B cell (primary cell): ENCODE measurements around the gene PRR14. TPM values are rescaled to one million over a fixed set of nuclear protein-coding genes. Genes with fewer than 3 reads are reported as not detected.

Experiments
- ATAC-seq: fragments of 200-7000 bp; cut with Tn5 transposase; one replicate; pipeline ENCODE4 v1.10.0; 2021; ENCODE audit warnings: low read depth, mild to moderate bottlenecking, moderate number of reproducible peaks, moderate library complexity
- CTCF ChIA-PET: fragments of 350-600 bp; sonication (Branson Sonifier 250); formaldehyde crosslinking; loops from one replicate; lab custom pipeline; 2021; ENCODE audit warnings: antibody characterized with exemption, inconsistent platforms; lab: Charles Lee
- POLR2A ChIA-PET: fragments of 350-600 bp; sonication (Branson Sonifier 250); formaldehyde crosslinking; loops from one replicate; lab custom pipeline; 2021; ENCODE audit warnings: antibody characterized with exemption; lab: Charles Lee
- DNase-seq: peaks from one replicate; pipeline ENCODE4 v3.0.0; 2013
- H2AFZ ChIP-seq: 2 replicates; pipeline ENCODE4 v1.6.1; 2012; ENCODE audit warnings: mild to moderate bottlenecking, low read depth, low read length; ENCODE audit not compliant: insufficient read depth, poor library complexity, severe bottlenecking
- H3K27ac ChIP-seq, 2 donors: 1 replicate in 1 of 2; 2 replicates in 1 of 2; pipeline ENCODE4 v1.5.1; 2012 to 2013; ENCODE audit warnings: low read length in 2 of 2, mild to moderate bottlenecking in 2 of 2, moderate library complexity in 1 of 2
- H3K27me3 ChIP-seq, 4 experiments: fragments of 200-600 bp in 1 of 4; sonication (generic) in 1 of 4; replicated peaks in 1 of 4; 1 replicate in 2 of 4; 2 replicates in 2 of 4; pipeline versions ENCODE4 v1.6.1 to v1.7.0; 2013 to 2016; ENCODE audit warnings: low read length in 3 of 4, mild to moderate bottlenecking in 2 of 4, mixed read lengths in 1 of 4, moderate library complexity in 1 of 4; ENCODE audit not compliant: insufficient read depth in 4 of 4, control insufficient read depth in 3 of 4; ENCODE audit errors: control extremely low read depth in 1 of 4
- H3K36me3 ChIP-seq, 2 experiments: replicated peaks in 1 of 2; 1 replicate in 1 of 2; 2 replicates in 1 of 2; pipeline versions ENCODE4 v1.6.1 to v1.7.1; 2013; ENCODE audit warnings: low read length in 1 of 2; ENCODE audit not compliant: insufficient read depth in 2 of 2, control insufficient read depth in 1 of 2; ENCODE audit errors: control extremely low read depth in 1 of 2, extremely low read depth in 1 of 2
- H3K4me1 ChIP-seq, 2 donors: fragments of 200-600 bp in 1 of 2; sonication (generic) in 1 of 2; 1 replicate in 1 of 2; 2 replicates in 1 of 2; pipeline versions ENCODE4 v1.5.1 to v1.6.1; 2013 to 2017; ENCODE audit warnings: low read length in 2 of 2; ENCODE audit not compliant: control insufficient read depth in 2 of 2, insufficient read depth in 2 of 2
- H3K4me2 ChIP-seq: replicated peaks from 2 replicates; pipeline ENCODE3; 2012; ENCODE audit warnings: mild to moderate bottlenecking, low read depth, low read length; ENCODE audit not compliant: poor library complexity, severe bottlenecking
- H3K4me3 ChIP-seq, 5 experiments: fragments of 200-600 bp in 1 of 5; sonication (generic) in 1 of 5; 1 replicate in 3 of 5; 2 replicates in 2 of 5; pipeline versions ENCODE4 v1.5.1 to v1.7.0; 2011 to 2016; ENCODE audit warnings: low read length in 4 of 5, mild to moderate bottlenecking in 4 of 5, low read depth in 2 of 5, control low read depth in 1 of 5, moderate library complexity in 1 of 5; ENCODE audit not compliant: insufficient read depth in 1 of 5; ENCODE audit errors: control extremely low read depth in 1 of 5, extremely low read depth in 1 of 5
- H3K79me2 ChIP-seq: fragments of 200-600 bp; sonication (generic); one replicate; pipeline ENCODE4 v1.6.0; 2016; ENCODE audit warnings: low read length; ENCODE audit not compliant: control insufficient read depth, insufficient read depth
- H3K9ac ChIP-seq: fragments of 200-600 bp; sonication (generic); 2 replicates; pipeline ENCODE4 v1.6.1; 2017; ENCODE audit warnings: mild to moderate bottlenecking, low read length, moderate library complexity
- H3K9me3 ChIP-seq, 3 donors: one replicate each; pipeline versions ENCODE4 v1.6.1 to v1.7.1; 2013; ENCODE audit warnings: low read length in 2 of 3; ENCODE audit not compliant: control insufficient read depth in 2 of 3, insufficient read depth in 1 of 3; ENCODE audit errors: control extremely low read depth in 1 of 3
- H4K20me1 ChIP-seq: 2 replicates; pipeline ENCODE4 v1.6.0; 2012; ENCODE audit warnings: mild to moderate bottlenecking, low read length; ENCODE audit not compliant: insufficient read depth, control insufficient read depth, poor library complexity, severe bottlenecking
- H3K27ac Mint-ChIP-seq: one replicate; pipeline ENCODE4 v1.8.0; 2021; ENCODE audit warnings: mixed read lengths
- H3K27me3 Mint-ChIP-seq: one replicate; pipeline ENCODE4 v1.8.0; 2021; ENCODE audit warnings: mixed read lengths
- H3K4me1 Mint-ChIP-seq: one replicate; pipeline ENCODE4 v1.8.0; 2021; ENCODE audit warnings: mixed read lengths
- H3K4me3 Mint-ChIP-seq: one replicate; pipeline ENCODE4 v1.8.0; 2021; ENCODE audit warnings: mixed read lengths
- H3K9me3 Mint-ChIP-seq: one replicate; pipeline ENCODE4 v1.8.0; 2022; ENCODE audit warnings: mixed read lengths; ENCODE audit not compliant: insufficient read depth
- EZH2 ChIP-seq: IDR thresholded peaks from 2 replicates; pipeline ENCODE4 v1.6.1; 2012; ENCODE audit warnings: borderline replicate concordance, low read depth, mild to moderate bottlenecking, moderate library complexity, low read length; ENCODE audit not compliant: insufficient read depth, poor library complexity, severe bottlenecking
- WGBS: methylation state at CpG from one replicate; pipeline ENCODE4 v1.1.5; 2013; ENCODE audit warnings: missing lambda C conversion rate; ENCODE audit not compliant: insufficient coverage; 5-methylcytosine and 5-hydroxymethylcytosine counted together
- intact Hi-C: fragments of 100-400 bp; cut with micrococcal nuclease; formaldehyde crosslinking; loops from one replicate; pipeline ENCODE4 v1.10.0; 2022
- polyA plus RNA-seq: library from polyadenylated mRNA; depleted of rRNA; stranded (reverse); fragments of >200 nt; gene quantifications from 2 replicates; pipeline ENCODE4 v1.2.3, GENCODE V29; 2012
- total RNA-seq, 2 donors: library from RNA; stranded (reverse); fragments of 120-200 nt in 1 of 2; gene quantifications; 1 replicate in 1 of 2; 2 replicates in 1 of 2; pipeline versions ENCODE4 v1.2.3 to v1.2.4, GENCODE V29; 2013 to 2022
- TF ChIP-seq, protein P1 (sequence below): fragments of 200-600 bp; IDR thresholded peaks from one replicate; pipeline ENCODE4 v1.8.0; 2022; ENCODE audit warnings: antibody characterized with exemption, mild to moderate bottlenecking

The PRR14 gene
- total and polyA plus RNA-seq, 2 donors (not counting 1 experiment from before 2014, with no cell fraction given), result 62.4 to 95.8 TPM

DNA sequence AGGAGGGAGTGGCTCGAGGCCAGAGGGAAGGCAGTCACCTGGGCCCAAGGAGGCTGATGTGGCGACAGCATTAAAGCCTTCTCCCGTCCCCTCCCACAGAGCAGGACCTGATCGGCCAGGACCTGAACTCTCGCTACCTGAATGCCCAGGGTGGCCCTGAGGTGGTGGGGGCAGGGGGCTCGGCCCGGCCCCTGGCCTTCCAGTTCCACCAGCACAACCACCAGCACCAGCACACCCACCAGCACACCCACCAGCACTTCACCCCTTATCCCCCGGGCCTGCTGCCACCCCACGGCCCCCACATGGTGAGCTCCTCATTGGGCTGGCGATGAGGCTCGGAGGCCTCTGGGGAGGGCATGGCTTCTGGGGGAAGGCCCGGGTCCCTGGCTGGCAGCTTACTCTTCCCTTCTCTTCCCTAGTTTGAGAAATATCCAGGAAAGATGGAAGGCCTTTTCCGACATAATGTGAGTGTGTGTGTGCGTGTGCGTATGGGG lies 13.9 kb downstream of the PRR14 start:
- intact Hi-C loops, result no loop called here
- H3K27me3 Mint-ChIP-seq, result no peaks in the 10 kb centered on the region
- DNase-seq (no peak), ATAC-seq (no peak)
- H3K27ac Mint-ChIP-seq, result no peak overlapping the region
- TF ChIP-seq EZH2, result no peak
- TF ChIP-seq, protein P1, sequence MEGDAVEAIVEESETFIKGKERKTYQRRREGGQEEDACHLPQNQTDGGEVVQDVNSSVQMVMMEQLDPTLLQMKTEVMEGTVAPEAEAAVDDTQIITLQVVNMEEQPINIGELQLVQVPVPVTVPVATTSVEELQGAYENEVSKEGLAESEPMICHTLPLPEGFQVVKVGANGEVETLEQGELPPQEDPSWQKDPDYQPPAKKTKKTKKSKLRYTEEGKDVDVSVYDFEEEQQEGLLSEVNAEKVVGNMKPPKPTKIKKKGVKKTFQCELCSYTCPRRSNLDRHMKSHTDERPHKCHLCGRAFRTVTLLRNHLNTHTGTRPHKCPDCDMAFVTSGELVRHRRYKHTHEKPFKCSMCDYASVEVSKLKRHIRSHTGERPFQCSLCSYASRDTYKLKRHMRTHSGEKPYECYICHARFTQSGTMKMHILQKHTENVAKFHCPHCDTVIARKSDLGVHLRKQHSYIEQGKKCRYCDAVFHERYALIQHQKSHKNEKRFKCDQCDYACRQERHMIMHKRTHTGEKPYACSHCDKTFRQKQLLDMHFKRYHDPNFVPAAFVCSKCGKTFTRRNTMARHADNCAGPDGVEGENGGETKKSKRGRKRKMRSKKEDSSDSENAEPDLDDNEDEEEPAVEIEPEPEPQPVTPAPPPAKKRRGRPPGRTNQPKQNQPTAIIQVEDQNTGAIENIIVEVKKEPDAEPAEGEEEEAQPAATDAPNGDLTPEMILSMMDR, result no peak
- H3K9ac ChIP-seq, result no peak overlapping the region
- peaks cover 3 to 82% of the 10 kb centered on the region in 2 experiments for H3K36me3 ChIP-seq
- H2AFZ ChIP-seq, result no peak overlapping the region
- no peak overlapping the region for H3K4me2 ChIP-seq
- no peak overlapping the region for H3K4me3 ChIP-seq
- peaks cover 99% of the 10 kb centered on the region for H4K20me1 ChIP-seq
- H3K9me3 ChIP-seq, result no peaks in the 10 kb centered on the region
- H3K9me3 Mint-ChIP-seq, result no peaks in the 10 kb centered on the region
- ChIA-PET POLR2A (no interaction called here), CTCF (interaction anchor here (1.5 kb wide), 1 partner anchor 29 kb away, joined by 7 read pairs; no protein-coding TSS in a partner anchor)
- H3K4me3 Mint-ChIP-seq, result no peak overlapping the region
- no peaks in the 10 kb centered on the region for H3K27me3 ChIP-seq
- peaks cover 32% of the 10 kb centered on the region for H3K4me1 Mint-ChIP-seq
- H3K4me1 ChIP-seq, result peaks cover 22 to 39% of the 10 kb centered on the region in 2 donors
- peaks cover 50% of the 10 kb centered on the region for H3K79me2 ChIP-seq
- no peak overlapping the region for H3K27ac ChIP-seq
- WGBS, result 96% methylated on average over 12 of the region's 15 CpGs

DNA sequence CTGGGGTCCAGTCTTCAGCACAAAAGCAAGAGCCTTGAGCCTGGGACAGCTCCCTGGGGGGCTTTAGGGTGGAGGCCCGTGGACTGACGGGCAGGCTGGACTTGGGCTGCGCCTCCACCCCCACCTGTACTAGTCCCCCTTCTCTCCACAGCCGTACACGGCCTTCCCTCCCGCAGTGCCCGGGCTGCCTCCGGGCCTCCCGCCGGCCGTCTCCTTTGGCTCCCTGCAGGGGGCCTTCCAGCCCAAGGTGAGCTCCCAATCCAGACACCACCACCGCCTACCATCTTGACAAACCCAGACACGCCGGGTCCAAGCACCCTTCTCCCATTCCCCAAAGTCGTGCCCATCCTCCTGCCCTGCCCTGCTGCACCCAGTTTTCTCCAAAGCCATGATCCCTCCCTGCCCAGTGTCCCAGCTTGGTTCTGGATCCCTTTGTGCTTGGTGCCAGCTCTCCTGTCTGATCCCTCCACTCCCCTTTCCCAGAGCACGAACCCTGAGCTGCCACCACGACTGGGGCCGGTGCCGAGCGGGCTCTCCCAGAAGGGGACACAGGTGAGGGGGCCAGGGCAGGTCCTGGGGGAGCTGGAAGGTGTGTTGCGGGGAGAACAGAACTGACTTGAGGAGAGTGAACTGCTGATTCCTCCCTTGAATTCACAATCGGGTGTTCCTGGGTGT lies 14.5 kb downstream of the PRR14 start:
- Mint-ChIP-seq H3K9me3 (no peaks in the 10 kb centered on the region), H3K27ac (no peak overlapping the region), H3K4me3 (no peak overlapping the region), H3K27me3 (no peaks in the 10 kb centered on the region), H3K4me1 (peaks cover 32% of the 10 kb centered on the region)
- Histone ChIP-seq H4K20me1 (peaks cover 99% of the 10 kb centered on the region), H3K4me1 (peaks cover 20 to 32% of the 10 kb centered on the region in 2 donors), H3K27me3 (no peaks in the 10 kb centered on the region), H2AFZ (no peak overlapping the region), H3K27ac (no peak overlapping the region), H3K4me2 (no peak overlapping the region), H3K36me3 (peaks cover 3 to 89% of the 10 kb centered on the region in 2 experiments), H3K9ac (no peak overlapping the region), H3K79me2 (peaks cover 43% of the 10 kb centered on the region), H3K9me3 (no peaks in the 10 kb centered on the region), H3K4me3 (no peak overlapping the region)
- ChIA-PET CTCF (interaction anchor here (0.8 to 1.5 kb wide), 2 partner anchors 14 to 29 kb away, joined by 3 to 7 read pairs; partner anchors contain the start of gene PRR14), POLR2A (no interaction called here)
- WGBS, result 98% methylated on average over 17 of the region's 22 CpGs
- no peak for TF ChIP-seq EZH2
- TF ChIP-seq, protein P1, result no peak
- intact Hi-C loops, result no loop called here
- DNase-seq (no peak), ATAC-seq (no peak)
